Caki2 (cell line): ENCODE results near the gene ADAMTS13. TPM values are rescaled to one million over a fixed set of nuclear protein-coding genes. Genes with fewer than 3 reads are reported as not detected.

Experiments
- DNase-seq: peaks from one replicate; pipeline ENCODE4 v3.0.0-alpha.2; 2015; ENCODE audit warnings: low read depth
- in situ Hi-C: cut with HindIII; loops from 2 replicates; pipeline ENCODE4 v1.10.0; 2016; ENCODE audit warnings: low sequenced_read_pairs, low pct_unique_long_range_greater_than_20kb, mixed read lengths
- total RNA-seq: library from RNA; depleted of rRNA; stranded (reverse); fragments of >200 nt; shearing (Covaris generic); gene quantifications from 2 replicates; pipeline ENCODE4 v1.2.3, GENCODE V29; 2014; ENCODE audit warnings: low replicate concordance

Gene ADAMTS13
- total RNA-seq, 1 experiment from 2014 or later = 3.0 TPM

- in situ Hi-C loops = no loop called here
- DNase-seq = no peak
Observed at GRCh38 chr9:133415170-133415569, 7.0 kb upstream of the ADAMTS13 start.

- DNase-seq = peak; percentile 84
- in situ Hi-C loops = no loop called here
Observed at GRCh38 chr9:133417541-133418461, 4.4 kb upstream of the ADAMTS13 start, which contains the start of gene REXO4. Gene REXO4, minus strand, starts transcription at chr9:133418010. Its CDS starts 166 bp downstream, at chr9:133417844.

- in situ Hi-C loops = no loop called here
- DNase-seq = no peak
Observed at GRCh38 chr9:133419005-133419404, 3.2 kb upstream of the ADAMTS13 start.

- in situ Hi-C loops = no loop called here
- peak; percentile 38 for DNase-seq
Observed at GRCh38 chr9:133420392-133420827, 1.8 kb upstream of the ADAMTS13 start.

- DNase-seq = no peak
- in situ Hi-C loops = no loop called here
Observed at GRCh38 chr9:133423216-133423615, 1.0 kb downstream of the ADAMTS13 start.

GRCh38 chr9:133424187-133424586, 2.0 kb downstream of the ADAMTS13 start:
- no peak for DNase-seq
- in situ Hi-C loops = no loop called here

- no peak for DNase-seq
- in situ Hi-C loops = no loop called here
Observed at GRCh38 chr9:133425049-133425632, 3.0 kb downstream of the ADAMTS13 start.

GRCh38 chr9:133426011-133426410, 3.8 kb downstream of the ADAMTS13 start:
- DNase-seq = no peak
- in situ Hi-C loops = no loop called here

- DNase-seq = no peak
- in situ Hi-C loops = no loop called here
Observed at GRCh38 chr9:133427658-133428348, 5.6 kb downstream of the ADAMTS13 start.

- in situ Hi-C loops = no loop called here
Observed at GRCh38 chr9:133428617-133429101, 6.5 kb downstream of the ADAMTS13 start.

GRCh38 chr9:133429214-133429613, 7.0 kb downstream of the ADAMTS13 start:
- in situ Hi-C loops = no loop called here
- no peak for DNase-seq

More at GRCh38 chr9:133428617-133429101, 6.5 kb downstream of the ADAMTS13 start:
- DNase-seq = no peak

- in situ Hi-C loops = no loop called here
- no peak for DNase-seq
Observed at GRCh38 chr9:133429641-133430161, 7.5 kb downstream of the ADAMTS13 start.

GRCh38 chr9:133430244-133430643, 8.1 kb downstream of the ADAMTS13 start:
- in situ Hi-C loops = no loop called here

GRCh38 chr9:133433351-133433843, 11.2 kb downstream of the ADAMTS13 start:
- in situ Hi-C loops = no loop called here
- no peak for DNase-seq

More at GRCh38 chr9:133430244-133430643, 8.1 kb downstream of the ADAMTS13 start:
- DNase-seq = no peak

GRCh38 chr9:133436681-133437080, 14.5 kb downstream of the ADAMTS13 start:
- no peak for DNase-seq
- in situ Hi-C loops = no loop called here

GRCh38 chr9:133437753-133438531, 15.8 kb downstream of the ADAMTS13 start:
- in situ Hi-C loops = no loop called here
- DNase-seq = no peak

- in situ Hi-C loops = no loop called here
- DNase-seq = no peak
Observed at GRCh38 chr9:133439337-133439736, 17.2 kb downstream of the ADAMTS13 start.

- DNase-seq = no peak
- in situ Hi-C loops = no loop called here
Observed at GRCh38 chr9:133440874-133441273, 18.7 kb downstream of the ADAMTS13 start.
